Chondrocyte (in vitro differentiated cells): ENCODE data around the gene CD47. TPM values are rescaled to one million over a fixed set of nuclear protein-coding genes. Genes with fewer than 3 reads are reported as not detected.
A peak's percentile ranks its signal among the peaks of the same experiment; 100 is the strongest.

ENCODE experiments used
- DNase-seq: peaks from one replicate; pipeline ENCODE4 v3.0.0; 2021; ENCODE audit warnings: mixed read lengths, low spot score
- H3K27ac Mint-ChIP-seq: one replicate; pipeline ENCODE4 v1.8.0; 2021; ENCODE audit warnings: mild to moderate bottlenecking, moderate library complexity, mixed read lengths; ENCODE audit not compliant: unreplicated experiment
- H3K27me3 Mint-ChIP-seq: 2 replicates; pipeline ENCODE4 v1.8.0; 2021; ENCODE audit warnings: low read depth, mixed read lengths
- H3K36me3 Mint-ChIP-seq: 2 replicates; pipeline ENCODE4 v1.8.0; 2021; ENCODE audit warnings: low read depth, mixed read lengths
- H3K4me1 Mint-ChIP-seq: 2 replicates; pipeline ENCODE4 v1.8.0; 2021; ENCODE audit warnings: low read depth, mild to moderate bottlenecking, mixed read lengths
- H3K4me3 Mint-ChIP-seq: one replicate; pipeline ENCODE4 v1.8.0; 2021; ENCODE audit warnings: mild to moderate bottlenecking, moderate library complexity, mixed read lengths; ENCODE audit not compliant: unreplicated experiment
- H3K9me3 Mint-ChIP-seq: 2 replicates; pipeline ENCODE4 v1.8.0; 2021; ENCODE audit warnings: low read depth, mixed read lengths
- total RNA-seq: library from RNA; stranded (reverse); gene quantifications from 3 replicates; pipeline ENCODE4 v1.2.1, GENCODE V29; 2021
- TF ChIP-seq, protein P1 (sequence below): fragments of 200-600 bp; sonication (generic); IDR thresholded peaks from 2 replicates; pipeline ENCODE4 v1.5.0; 2021; ENCODE audit warnings: antibody characterized with exemption, mild to moderate bottlenecking, moderate library complexity

The CD47 gene
- total RNA-seq, 1 donor from 2014 or later: 43.1 TPM

GRCh38 chr3:108103886-108104797, 13.3 kb upstream of the CD47 start:
- Mint-ChIP-seq H3K27me3 (no peaks in the 10 kb centered on the region), H3K36me3 (no peaks in the 10 kb centered on the region), H3K27ac (no peak overlapping the region), H3K4me3 (peak overlapping the region; percentile 20), H3K9me3 (no peaks in the 10 kb centered on the region), H3K4me1 (peaks cover 17% of the 10 kb centered on the region)
- TF ChIP-seq, protein P1, sequence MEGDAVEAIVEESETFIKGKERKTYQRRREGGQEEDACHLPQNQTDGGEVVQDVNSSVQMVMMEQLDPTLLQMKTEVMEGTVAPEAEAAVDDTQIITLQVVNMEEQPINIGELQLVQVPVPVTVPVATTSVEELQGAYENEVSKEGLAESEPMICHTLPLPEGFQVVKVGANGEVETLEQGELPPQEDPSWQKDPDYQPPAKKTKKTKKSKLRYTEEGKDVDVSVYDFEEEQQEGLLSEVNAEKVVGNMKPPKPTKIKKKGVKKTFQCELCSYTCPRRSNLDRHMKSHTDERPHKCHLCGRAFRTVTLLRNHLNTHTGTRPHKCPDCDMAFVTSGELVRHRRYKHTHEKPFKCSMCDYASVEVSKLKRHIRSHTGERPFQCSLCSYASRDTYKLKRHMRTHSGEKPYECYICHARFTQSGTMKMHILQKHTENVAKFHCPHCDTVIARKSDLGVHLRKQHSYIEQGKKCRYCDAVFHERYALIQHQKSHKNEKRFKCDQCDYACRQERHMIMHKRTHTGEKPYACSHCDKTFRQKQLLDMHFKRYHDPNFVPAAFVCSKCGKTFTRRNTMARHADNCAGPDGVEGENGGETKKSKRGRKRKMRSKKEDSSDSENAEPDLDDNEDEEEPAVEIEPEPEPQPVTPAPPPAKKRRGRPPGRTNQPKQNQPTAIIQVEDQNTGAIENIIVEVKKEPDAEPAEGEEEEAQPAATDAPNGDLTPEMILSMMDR: peak; percentile 52
- DNase-seq: no peak

DNA sequence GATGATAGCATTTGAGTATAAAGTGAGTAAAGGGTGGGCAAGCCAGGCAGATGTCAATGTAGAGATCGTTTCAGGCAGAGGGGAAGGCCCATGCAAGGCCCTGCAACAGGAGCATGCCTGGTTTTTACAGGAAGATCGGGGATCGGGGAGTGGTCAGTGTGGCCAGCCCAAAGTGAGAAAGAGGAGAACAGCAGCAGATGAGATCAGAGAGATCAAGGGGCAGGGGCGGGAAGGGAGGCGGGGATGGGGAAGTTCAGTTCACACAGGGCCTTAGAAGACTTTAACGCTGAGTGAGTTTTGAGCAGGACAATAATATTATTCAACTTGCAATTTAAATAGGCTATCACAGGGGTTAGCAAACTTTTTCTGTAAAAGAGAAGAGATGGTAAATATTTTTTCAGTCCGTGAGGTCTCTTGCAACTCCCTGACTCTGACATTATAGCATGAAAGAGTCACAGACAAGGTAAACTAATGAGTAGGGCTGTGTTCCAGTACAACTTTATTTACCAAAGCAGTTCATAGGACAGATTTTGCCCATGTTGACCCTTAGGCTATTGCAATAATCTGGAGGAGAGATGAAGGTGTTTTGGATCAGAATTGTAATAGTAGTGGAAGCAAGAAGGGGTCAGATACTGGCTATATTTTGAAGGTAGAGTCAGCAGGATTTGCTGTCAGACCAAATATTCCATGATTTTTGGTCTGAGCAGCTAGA, 12.4 kb upstream of the CD47 start:
- no peaks in the 10 kb centered on the region for H3K9me3 Mint-ChIP-seq
- H3K27ac Mint-ChIP-seq: no peak overlapping the region
- DNase-seq: no peak
- H3K4me3 Mint-ChIP-seq: no peak overlapping the region
- TF ChIP-seq, protein P1: no peak
- H3K36me3 Mint-ChIP-seq: no peaks in the 10 kb centered on the region
- H3K4me1 Mint-ChIP-seq: peaks cover 17% of the 10 kb centered on the region
- no peaks in the 10 kb centered on the region for H3K27me3 Mint-ChIP-seq

- no peaks in the 10 kb centered on the region for H3K27me3 Mint-ChIP-seq
- H3K4me1 Mint-ChIP-seq: peaks cover 17% of the 10 kb centered on the region
- H3K27ac Mint-ChIP-seq: no peak overlapping the region
- H3K4me3 Mint-ChIP-seq: no peak overlapping the region
- H3K36me3 Mint-ChIP-seq: no peaks in the 10 kb centered on the region
- H3K9me3 Mint-ChIP-seq: no peaks in the 10 kb centered on the region
- DNase-seq: no peak
- TF ChIP-seq, protein P1: no peak
These were observed 11.7 kb upstream of the CD47 start for GRCh38 chr3:108102420-108103039.

GRCh38 chr3:108100906-108101660, 10.3 kb upstream of the CD47 start:
- no peak overlapping the region for H3K4me3 Mint-ChIP-seq

More at GRCh38 chr3:108100906-108101660, 10.3 kb upstream of the CD47 start:
- Mint-ChIP-seq H3K27me3 (no peaks in the 10 kb centered on the region), H3K36me3 (no peaks in the 10 kb centered on the region), H3K9me3 (no peaks in the 10 kb centered on the region), H3K4me1 (peaks cover 12% of the 10 kb centered on the region), H3K27ac (no peak overlapping the region)
- TF ChIP-seq, protein P1: no peak
- DNase-seq: no peak
